ENCODE measurements around the gene ZCCHC17.

DNA sequence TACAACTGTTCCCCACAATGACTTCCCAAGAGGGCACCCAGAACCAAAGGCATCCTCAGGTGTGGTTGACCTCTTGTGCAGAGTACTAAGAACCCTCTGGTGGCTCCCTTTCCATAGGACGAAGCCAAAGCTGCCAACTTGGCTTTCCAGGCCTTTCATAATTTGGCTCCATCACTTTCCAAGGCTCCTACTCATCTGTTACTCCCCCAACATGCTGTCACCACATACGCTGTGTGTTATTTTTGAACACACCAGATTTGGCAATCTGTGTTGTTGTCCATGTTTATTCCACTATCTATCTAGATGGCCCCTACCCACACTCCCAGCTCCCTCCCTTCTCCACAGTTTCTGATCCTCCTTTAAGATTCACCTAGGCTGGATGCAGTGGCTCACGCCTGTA lies 47.0 kb upstream of the ZCCHC17 start:
- no peak for TF ChIP-seq CTCF (conservative IDR thresholded peaks at IDR 0.05)
- TF ChIP-seq EZH2 (IDR thresholded peaks at IDR 0.05; ENCODE audit: low read depth): no peak

Measured in PC-9 (cell line).